Esophagus squamous epithelium (tissue), 4 donors: Measurements from ENCODE around the gene DGLUCY.

Experiments used
- CTCF ChIP-seq, 6 experiments: fragments of 450-650 bp in 4 of 6; fragments of 200-600 bp in 2 of 6; sonication (generic) in 2 of 6; IDR thresholded peaks; one replicate each; pipeline ENCODE4 v1.5.1; 2016 to 2019; ENCODE audit warnings: antibody characterized with exemption in 6 of 6, mild to moderate bottlenecking in 4 of 6, moderate library complexity in 4 of 6
- POLR2A ChIP-seq, 4 donors: fragments of 450-650 bp; IDR thresholded peaks; one replicate each; pipeline ENCODE4 v1.6.1; 2017; ENCODE audit warnings: antibody characterized with exemption in 4 of 4, mild to moderate bottlenecking in 4 of 4, moderate library complexity in 3 of 4

DNA sequence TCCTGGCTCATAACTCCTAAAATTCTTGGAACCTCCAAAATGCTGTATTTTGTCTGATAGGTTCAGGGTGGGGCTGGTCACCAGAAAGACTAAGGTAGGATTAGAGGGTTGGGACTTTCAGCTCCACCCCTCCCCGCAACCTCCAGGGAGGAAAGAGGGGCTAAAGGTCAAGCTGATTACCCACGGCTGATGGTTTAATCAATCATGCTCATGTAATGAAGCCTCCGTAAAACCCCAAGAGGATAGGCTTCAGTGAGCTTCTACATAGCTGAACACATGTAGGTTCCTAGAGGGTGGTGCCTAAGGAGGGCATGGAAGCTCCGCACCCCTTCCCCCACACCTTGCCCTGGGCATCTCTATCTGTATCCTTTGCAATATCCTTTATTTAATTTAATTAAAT lies 60.0 kb downstream of the DGLUCY start:
- TF ChIP-seq CTCF (IDR thresholded peaks at IDR 0.05) (no peak), POLR2A (IDR thresholded peaks at IDR 0.05) (no peak)
